NCI-H82 treated with DMSO at 0.1 percent for 48 hours (cell line): ENCODE measurements around the gene CCL20.

Experiments
- DNase-seq: peaks from one replicate; lab custom pipeline; 2025; ENCODE audit not compliant: unreplicated experiment; lab: John Stamatoyannopoulos, UW

CCL20 gene

GRCh38 chr2:227802882-227803281, 10.8 kb upstream of the CCL20 start:
- DNase-seq, result no peak

DNA sequence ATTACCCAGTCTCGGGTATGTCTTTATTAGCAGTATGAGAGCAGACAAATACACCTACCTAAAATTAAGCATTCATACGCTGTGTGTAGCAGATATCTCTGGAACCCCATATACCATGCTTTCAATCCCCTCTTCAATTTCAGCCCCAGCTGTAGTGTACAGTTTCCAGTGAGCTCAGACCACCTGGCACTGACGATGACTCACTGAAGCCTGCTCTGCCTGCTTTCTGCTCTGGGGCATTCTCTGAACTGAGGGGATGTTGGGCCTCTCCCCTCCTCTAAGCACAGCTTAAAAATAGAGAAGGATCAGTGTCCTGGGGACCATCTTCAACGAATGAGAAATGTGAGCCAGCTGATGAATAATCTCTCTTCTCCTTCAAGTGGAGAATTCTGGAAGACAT, 8.7 kb upstream of the CCL20 start:
- DNase-seq, result no peak

GRCh38 chr2:227805578-227805977, 8.1 kb upstream of the CCL20 start:
- DNase-seq, result no peak

DNA sequence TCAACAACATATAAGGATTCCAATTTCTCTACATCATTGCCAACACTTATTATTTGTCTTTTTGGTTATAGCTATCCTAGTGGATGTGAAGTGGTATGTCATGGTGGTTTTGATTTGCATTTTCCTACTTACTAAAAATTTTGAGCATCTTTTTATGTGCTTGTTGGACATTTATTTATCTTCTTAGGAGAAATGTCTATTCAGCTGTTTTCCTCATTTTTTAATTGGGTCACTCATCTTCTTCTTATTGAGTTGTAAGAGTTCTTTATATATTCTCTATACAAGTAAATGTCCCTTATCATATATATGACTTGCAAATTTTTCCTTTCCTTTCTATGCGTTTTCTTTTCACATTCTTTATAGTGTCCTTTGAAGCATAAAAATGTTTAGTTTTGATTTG, 4.7 kb upstream of the CCL20 start:
- DNase-seq, result no peak

GRCh38 chr2:227812001-227812400, 1.6 kb upstream of the CCL20 start:
- no peak for DNase-seq

GRCh38 chr2:227813229-227813561, 447 bp upstream of the CCL20 start:
- no peak for DNase-seq

DNA sequence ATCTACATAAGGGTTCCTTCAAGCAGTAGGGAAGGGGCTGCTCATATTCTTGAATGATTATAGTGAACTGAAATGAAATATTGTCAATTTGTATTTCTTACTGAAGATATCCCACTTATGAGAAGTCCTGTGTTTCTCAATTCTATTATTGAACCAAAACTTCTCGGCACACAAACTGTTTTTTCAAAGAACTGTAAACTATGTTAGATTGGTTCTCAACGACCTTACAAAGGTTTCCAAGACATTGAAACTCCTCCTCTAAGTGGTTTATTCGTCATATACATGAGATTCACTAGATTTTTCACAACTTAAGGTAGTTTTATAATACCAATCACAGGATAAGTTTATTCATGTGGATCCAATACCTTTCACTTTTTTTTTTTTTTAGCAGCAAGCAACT, 1.4 kb downstream of the CCL20 start:
- DNase-seq, result no peak

GRCh38 chr2:227816507-227817294, 3.1 kb downstream of the CCL20 start:
- no peak for DNase-seq

DNA sequence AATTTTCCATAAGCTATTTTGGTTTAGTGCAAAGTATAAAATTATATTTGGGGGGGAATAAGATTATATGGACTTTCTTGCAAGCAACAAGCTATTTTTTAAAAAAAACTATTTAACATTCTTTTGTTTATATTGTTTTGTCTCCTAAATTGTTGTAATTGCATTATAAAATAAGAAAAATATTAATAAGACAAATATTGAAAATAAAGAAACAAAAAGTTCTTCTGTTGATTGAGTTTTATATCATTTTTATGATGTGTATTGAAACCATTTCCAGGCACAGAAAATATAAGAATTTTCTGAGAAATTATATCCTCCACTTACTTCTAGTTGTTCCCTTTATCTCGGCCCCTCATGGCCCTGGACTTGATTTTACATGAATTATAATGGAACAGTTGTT, 3.7 kb downstream of the CCL20 start:
- DNase-seq, result no peak

DNA sequence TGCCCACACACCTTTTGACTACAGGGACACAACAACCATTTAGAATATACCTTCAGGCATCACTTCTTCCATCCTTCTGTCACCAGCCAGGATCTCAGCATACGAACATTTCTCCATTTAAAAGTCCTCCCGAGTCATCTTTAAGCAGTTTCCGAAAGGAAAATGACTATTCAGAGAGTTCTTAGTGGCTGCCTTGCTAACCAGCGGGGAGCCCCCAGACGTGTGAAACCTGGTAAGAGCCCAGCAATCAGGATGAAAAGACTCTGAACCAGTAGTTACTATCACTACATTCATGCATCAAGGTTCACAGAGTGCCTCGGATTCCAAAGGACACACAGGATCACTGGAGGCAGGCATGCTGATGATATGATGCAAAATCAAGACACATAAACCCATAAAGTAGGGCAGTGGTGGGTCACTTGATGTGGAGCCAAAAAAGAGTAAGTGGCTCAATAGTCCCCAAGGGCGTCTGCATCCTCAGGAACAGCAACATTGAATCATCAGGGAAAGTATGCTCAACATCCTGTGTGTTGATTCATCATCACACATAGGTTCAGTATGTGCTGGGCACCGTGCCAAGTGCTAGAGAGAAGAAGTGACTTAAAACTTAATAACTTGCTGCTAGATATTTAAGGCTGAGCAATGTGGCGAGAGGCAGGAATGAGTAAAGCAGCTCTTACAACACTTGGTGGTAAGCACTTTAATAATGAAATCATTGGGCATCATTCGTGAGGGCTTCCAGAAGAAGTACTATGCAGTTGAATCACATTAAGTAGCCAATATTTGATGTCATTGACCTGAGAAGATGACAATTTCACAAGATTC, 4.4 kb downstream of the CCL20 start:
- no peak for DNase-seq

- no peak for DNase-seq
Measured at GRCh38 chr2:227818675-227819397, 5.2 kb downstream of the CCL20 start.

DNA sequence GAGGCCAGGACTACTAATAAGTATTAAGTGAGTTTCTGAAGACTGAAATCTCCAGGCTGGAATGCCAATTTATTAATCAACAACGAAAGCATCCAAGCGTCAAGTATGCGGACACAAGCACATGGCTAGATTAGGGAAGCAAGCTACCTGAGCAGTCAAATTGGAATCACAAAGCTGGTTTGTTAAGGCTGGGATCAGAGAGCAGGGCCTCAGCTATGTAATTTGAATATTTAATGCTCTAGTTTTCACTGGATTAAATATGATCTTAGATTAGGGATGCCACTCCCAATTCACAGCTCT, 5.7 kb downstream of the CCL20 start:
- DNase-seq, result no peak

DNA sequence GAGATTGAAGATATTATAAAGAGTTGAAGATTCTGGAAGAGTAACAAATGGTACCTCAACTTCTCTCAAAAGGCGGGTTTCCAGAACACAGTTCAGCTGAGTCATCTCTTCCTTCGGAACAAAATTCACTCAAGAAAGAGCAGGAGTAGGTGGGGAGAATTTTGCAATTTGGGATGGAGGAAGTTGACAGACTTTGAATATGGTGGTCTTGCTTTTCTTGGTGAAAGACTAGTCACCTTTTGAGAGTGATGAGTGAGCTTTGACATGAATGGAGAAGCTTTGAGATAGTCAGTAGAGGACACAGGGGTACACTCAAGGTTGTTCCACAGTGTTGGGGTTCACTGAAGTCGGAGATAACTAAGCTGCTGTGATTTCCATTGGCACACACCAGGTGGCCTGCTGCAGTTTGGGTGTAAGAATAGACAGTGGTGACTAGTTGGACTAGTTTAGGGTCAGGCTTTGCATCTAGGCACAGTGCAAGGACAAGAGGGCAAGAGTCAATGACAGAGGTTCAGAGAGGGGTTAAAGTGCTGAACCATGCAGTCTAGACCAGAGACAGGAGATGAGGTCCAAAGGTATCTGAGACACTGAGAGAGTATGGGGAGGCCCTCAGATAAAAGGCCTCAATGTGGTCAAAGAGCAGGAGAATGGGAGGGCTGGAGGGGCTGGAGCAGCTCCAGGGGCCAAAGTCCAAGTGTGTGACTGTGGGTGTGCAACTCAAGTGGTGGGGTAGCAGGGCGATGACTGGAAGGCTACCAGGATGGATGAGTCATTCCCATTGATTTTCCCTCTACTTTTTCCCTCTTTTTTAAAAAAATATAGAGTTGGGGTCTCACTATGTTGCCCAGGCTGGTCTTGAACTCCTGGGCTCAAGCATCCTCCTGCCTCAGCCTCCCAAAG, 7.7 kb downstream of the CCL20 start:
- DNase-seq, result no peak

- DNase-seq, result no peak
Measured at GRCh38 chr2:227822416-227823003, 8.9 kb downstream of the CCL20 start.

DNA sequence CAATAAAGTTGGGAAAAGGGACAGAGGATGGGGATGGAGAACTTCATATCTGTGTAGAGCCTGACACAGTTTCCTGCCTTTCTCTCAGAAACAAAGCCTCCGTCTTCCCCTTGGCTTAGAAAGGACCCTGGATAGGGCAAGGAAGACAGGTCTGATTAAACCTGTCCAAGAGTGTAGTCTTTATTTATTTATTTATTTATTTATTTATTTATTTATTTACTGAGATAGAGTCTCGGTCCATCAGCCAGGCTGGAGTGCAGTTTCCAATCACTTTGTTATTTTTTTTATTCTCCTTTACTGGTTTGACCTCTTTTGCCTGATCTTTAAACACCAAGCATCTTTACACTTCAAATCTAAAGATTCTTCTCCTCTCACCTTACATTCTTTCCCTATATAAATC, 10.3 kb downstream of the CCL20 start:
- no peak for DNase-seq

- no peak for DNase-seq
Measured at GRCh38 chr2:227824711-227825110, 11.1 kb downstream of the CCL20 start.

GRCh38 chr2:227826019-227826521, 12.4 kb downstream of the CCL20 start:
- no peak for DNase-seq

DNA sequence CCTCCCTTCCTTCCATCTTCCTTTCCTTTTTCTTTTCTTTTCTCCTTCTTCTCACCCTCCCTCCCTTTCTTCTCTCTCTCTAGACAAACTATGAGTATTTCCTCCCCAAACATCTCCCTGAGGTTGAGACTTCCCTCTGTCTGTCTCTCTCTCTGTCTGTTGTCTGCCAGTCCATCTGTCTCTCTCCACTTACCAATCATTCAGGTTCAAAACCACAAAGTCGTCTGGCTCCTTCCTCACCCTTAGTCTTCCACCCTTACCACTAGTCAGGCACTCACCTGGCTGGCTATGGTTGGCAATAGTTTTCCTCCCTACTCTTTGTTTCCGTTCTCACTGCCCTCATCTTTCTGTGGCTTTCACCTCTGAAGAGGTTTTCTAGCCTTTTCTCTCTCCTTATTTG, 12.9 kb downstream of the CCL20 start:
- DNase-seq, result no peak

DNA sequence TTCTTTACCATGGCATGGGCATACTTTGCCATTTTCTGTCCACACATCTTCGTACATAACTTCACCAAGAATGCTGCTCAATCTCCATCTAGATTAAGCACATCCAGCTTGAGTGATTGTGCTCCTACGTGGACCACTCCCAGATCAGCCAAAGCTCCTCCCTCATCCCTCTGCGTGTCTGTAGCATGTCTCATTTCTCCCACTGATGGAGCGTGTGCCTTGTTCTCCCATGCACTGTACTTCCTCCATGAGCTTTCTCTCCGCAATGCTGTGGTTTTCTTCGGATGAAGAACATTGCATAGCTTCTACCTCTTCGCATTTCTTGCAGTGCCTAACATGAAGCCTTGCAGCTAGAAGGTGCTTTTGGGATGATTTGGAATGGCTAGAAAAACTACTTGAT, 13.5 kb downstream of the CCL20 start:
- no peak for DNase-seq

- no peak for DNase-seq
Measured at GRCh38 chr2:227828477-227828912, 14.9 kb downstream of the CCL20 start.
